ENCODE data around the gene SORL1. TPM values are rescaled to one million over a fixed set of nuclear protein-coding genes. Genes with fewer than 3 reads are reported as not detected.

SORL1 gene
- total and polyA plus RNA-seq, 2 of the 8 experiments (the other 6 are each of a cell fraction or from before 2014, with no cell fraction given) = 38.1 to 65.5 TPM

DNA sequence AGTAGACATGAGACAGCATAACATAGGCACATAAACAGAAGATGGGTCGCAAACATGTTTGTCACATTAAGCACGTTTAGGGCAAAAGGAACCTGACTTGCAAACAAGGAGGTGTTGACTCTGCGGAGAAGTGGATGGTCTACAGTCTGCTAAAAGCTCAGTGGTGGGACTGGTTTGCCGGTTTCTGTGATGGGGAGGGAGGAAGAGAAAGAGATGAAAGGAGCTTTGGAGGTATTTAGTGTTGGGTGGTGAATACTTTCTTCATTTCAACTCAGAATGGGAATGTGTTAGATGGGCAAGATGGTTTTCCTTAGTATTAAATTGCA lies 192.0 kb downstream of the SORL1 start (continued):
- TF ChIP-seq JUND (IDR thresholded peaks at IDR 0.05; ENCODE audit: low read length) (no peak), CHD2 (IDR thresholded peaks at IDR 0.05; ENCODE audit: low read length) (no peak), POU5F1 (IDR thresholded peaks at IDR 0.05; ENCODE audit: low read depth, low read length) (no peak)

Measured in H1 (cell line).